LNCaP clone FGC (cell line): ENCODE results near the gene RALGPS1.

Experiments
- DNase-seq: peaks from one replicate; pipeline ENCODE4 v3.0.0-alpha.2; 2011; ENCODE audit warnings: low read depth
- H3K4me3 ChIP-seq: 2 replicates; pipeline ENCODE4 v1.5.1; 2011; ENCODE audit warnings: mild to moderate bottlenecking, low read depth, low read length, control low read depth
- CTCF ChIP-seq: IDR thresholded peaks from 2 replicates; pipeline ENCODE4 v1.5.1; 2012; ENCODE audit warnings: mild to moderate bottlenecking; ENCODE audit not compliant: control insufficient read depth, insufficient read depth; ENCODE audit errors: extremely low read depth

The RALGPS1 gene

GRCh38 chr9:126877418-126877817 is 37.2 kb upstream of the RALGPS1 start:
- no peak for DNase-seq
- no peak for TF ChIP-seq CTCF
- no peak overlapping the region for H3K4me3 ChIP-seq

DNA sequence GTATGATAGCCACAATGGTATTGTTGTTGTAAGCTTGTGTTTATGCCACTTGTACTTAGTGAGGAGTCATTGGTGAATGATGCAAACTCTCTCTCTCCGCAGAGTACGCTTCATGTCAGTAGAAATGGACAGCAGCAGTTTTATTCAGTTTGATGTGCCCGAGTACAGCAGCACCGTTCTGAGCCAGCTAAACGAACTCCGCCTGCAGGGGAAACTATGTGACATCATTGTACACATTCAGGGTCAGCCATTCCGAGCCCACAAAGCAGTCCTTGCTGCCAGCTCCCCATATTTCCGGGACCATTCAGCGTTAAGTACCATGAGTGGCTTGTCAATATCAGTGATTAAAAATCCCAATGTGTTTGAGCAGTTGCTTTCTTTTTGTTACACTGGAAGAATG is 35.3 kb upstream of the RALGPS1 start:
- no peak overlapping the region for H3K4me3 ChIP-seq
- no peak for TF ChIP-seq CTCF
- no peak for DNase-seq

- H3K4me3 ChIP-seq, result no peak overlapping the region
- no peak for DNase-seq
- TF ChIP-seq CTCF, result no peak
These were observed 34.2 kb upstream of the RALGPS1 start for GRCh38 chr9:126880226-126880946.

- no peak for TF ChIP-seq CTCF
- DNase-seq, result no peak
- no peak overlapping the region for H3K4me3 ChIP-seq
These were observed 33.6 kb upstream of the RALGPS1 start for GRCh38 chr9:126880947-126881332.

GRCh38 chr9:126882746-126883145 is 31.8 kb upstream of the RALGPS1 start:
- TF ChIP-seq CTCF, result no peak
- no peak for DNase-seq
- no peak overlapping the region for H3K4me3 ChIP-seq

DNA sequence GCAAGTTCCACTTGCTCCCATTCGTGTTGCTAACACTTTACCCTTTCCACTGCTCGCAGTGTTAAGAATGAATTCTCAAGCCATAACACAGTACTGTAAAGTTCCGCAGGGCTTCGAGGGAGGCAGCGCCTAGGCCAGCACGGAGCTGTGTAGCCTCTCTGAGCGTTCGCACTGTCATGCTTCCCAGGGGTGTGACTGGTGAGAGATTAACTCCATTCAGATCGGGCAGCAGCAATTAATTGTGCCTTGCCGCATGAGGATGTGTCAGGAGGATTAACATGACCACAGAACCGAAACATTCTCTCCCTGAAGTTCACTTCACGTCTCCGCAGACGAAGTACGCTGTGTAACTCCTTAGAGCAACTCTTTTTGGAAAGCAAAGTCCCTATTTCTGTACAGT is 30.9 kb upstream of the RALGPS1 start:
- DNase-seq, result no peak
- no peak overlapping the region for H3K4me3 ChIP-seq
- TF ChIP-seq CTCF, result no peak

DNA sequence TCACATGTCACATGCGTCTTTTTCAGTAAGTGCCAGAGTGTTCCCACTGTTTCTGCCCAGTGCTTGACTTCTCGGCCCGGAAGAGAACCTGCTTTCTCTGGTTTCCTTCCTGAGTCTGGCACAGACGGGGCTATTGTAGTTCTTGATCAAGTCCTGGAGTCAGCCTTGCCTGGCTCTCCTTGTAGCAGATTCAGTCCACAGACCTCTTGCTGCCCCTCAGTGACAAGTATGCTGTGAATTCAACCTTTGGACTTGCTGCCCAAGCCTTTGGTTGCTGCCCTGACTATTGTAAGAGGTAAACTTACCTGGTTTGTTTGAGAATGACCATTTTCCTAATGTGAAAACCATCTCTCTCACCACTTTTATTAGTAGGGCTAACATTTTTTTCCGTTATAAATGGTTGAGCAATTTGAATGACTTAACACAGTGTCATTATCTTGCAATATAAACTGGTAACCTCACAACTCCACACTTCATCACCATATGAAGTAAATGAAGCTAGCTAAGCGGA is 29.4 kb upstream of the RALGPS1 start:
- no peak for DNase-seq

More for the DNA sequence above, 29.4 kb upstream of the RALGPS1 start:
- H3K4me3 ChIP-seq, result no peak overlapping the region
- no peak for TF ChIP-seq CTCF
